Measurements from ENCODE around the gene RBM15.

- TF ChIP-seq MAZ (IDR thresholded peaks at IDR 0.05; ENCODE audit: borderline replicate concordance, low read depth, low read length), result no peak
- no peak for TF ChIP-seq BHLHE40 (IDR thresholded peaks at IDR 0.05; ENCODE audit: low read depth, low read length)
- no peak for TF ChIP-seq POLR2A (IDR thresholded peaks at IDR 0.05; ENCODE audit: low read depth, low read length)
- no peak for TF ChIP-seq MAFK (IDR thresholded peaks at IDR 0.05; ENCODE audit: low read depth, low read length)
- no peak for TF ChIP-seq CHD1 (IDR thresholded peaks at IDR 0.05; ENCODE audit: low read depth, low read length)
- TF ChIP-seq CTCF (conservative IDR thresholded peaks at IDR 0.05; ENCODE audit: low read depth, low read length), result no peak
- no peak for TF ChIP-seq RCOR1 (IDR thresholded peaks at IDR 0.05; ENCODE audit: insufficient replicate concordance, low read length)
- TF ChIP-seq RAD21 (IDR thresholded peaks at IDR 0.05; ENCODE audit: low read length), result no peak
- no peak for TF ChIP-seq RFX5 (IDR thresholded peaks at IDR 0.05; ENCODE audit: low read depth, low read length)
These were observed 45.6 kb downstream of the RBM15 start for GRCh38 chr1:110384581-110385321.

All from IMR-90 (cell line).